ENCODE data around the gene IDH3A. TPM values are rescaled to one million over a fixed set of nuclear protein-coding genes. Genes with fewer than 3 reads are reported as not detected.
"Not testable (repeated sequence)": the region's sequence is repeated elsewhere in the genome, so short reads cannot be mapped to it uniquely, and the experiment has no call there.

IDH3A gene
- total and polyA plus RNA-seq, 2 donors, result 24.8 to 39.4 TPM

- no peak for DNase-seq (ENCODE audit: extremely low spot score)
Measured at GRCh38 chr15:78140292-78140691, 8.9 kb upstream of the IDH3A start.

GRCh38 chr15:78142332-78142731, 6.8 kb upstream of the IDH3A start:
- no peak for DNase-seq (ENCODE audit: extremely low spot score)
- no peaks in the 10 kb centered on the region for H3K4me1 ChIP-seq (ENCODE audit: insufficient read depth)
- H3K27ac ChIP-seq (ENCODE audit: low read depth), result no peak overlapping the region
- H3K4me3 ChIP-seq (ENCODE audit: low read depth, low read length), result no peak overlapping the region
- H3K36me3 ChIP-seq (ENCODE audit: insufficient read depth), result no peaks in the 10 kb centered on the region
- 92% methylated on average over 3 of the region's 3 CpGs for WGBS

More at GRCh38 chr15:78140292-78140691, 8.9 kb upstream of the IDH3A start:
- Histone ChIP-seq H3K36me3 (ENCODE audit: insufficient read depth) (no peaks in the 10 kb centered on the region), H3K27ac (ENCODE audit: low read depth) (no peak overlapping the region), H3K4me3 (ENCODE audit: low read depth, low read length) (no peak overlapping the region), H3K4me1 (ENCODE audit: insufficient read depth) (no peaks in the 10 kb centered on the region)

GRCh38 chr15:78146425-78147154, 2.6 kb upstream of the IDH3A start:
- 84% methylated on average over 4 of the region's 4 CpGs for WGBS
- no peak overlapping the region for H3K27ac ChIP-seq (ENCODE audit: low read depth)
- no peaks in the 10 kb centered on the region for H3K36me3 ChIP-seq (ENCODE audit: insufficient read depth)
- no peaks in the 10 kb centered on the region for H3K4me1 ChIP-seq (ENCODE audit: insufficient read depth)
- DNase-seq (ENCODE audit: extremely low spot score), result no peak
- no peak overlapping the region for H3K4me3 ChIP-seq (ENCODE audit: low read depth, low read length)

- Histone ChIP-seq H3K27ac (ENCODE audit: low read depth) (no peak overlapping the region), H3K4me3 (ENCODE audit: low read depth, low read length) (no peak overlapping the region), H3K4me1 (ENCODE audit: insufficient read depth) (no peaks in the 10 kb centered on the region), H3K36me3 (ENCODE audit: insufficient read depth) (no peaks in the 10 kb centered on the region)
- no peak for DNase-seq (ENCODE audit: extremely low spot score)
- 79% methylated on average over 6 of the region's 6 CpGs for WGBS
Measured at GRCh38 chr15:78147566-78147965, 1.6 kb upstream of the IDH3A start.

GRCh38 chr15:78148392-78149067, 632 bp upstream of the IDH3A start:
- peak overlapping the region; percentile 36 for H3K4me3 ChIP-seq (ENCODE audit: low read depth, low read length)
- no peak overlapping the region for H3K27ac ChIP-seq (ENCODE audit: low read depth)
- no peak for DNase-seq (ENCODE audit: extremely low spot score)
- no peaks in the 10 kb centered on the region for H3K4me1 ChIP-seq (ENCODE audit: insufficient read depth)
- WGBS, result 12% methylated on average over 14 of the region's 14 CpGs
- H3K36me3 ChIP-seq (ENCODE audit: insufficient read depth), result no peaks in the 10 kb centered on the region

GRCh38 chr15:78149805-78150751, 916 bp downstream of the IDH3A start:
- Histone ChIP-seq H3K4me3 (ENCODE audit: low read depth, low read length) (peak overlapping the region; percentile 81), H3K27ac (ENCODE audit: low read depth) (no peak overlapping the region), H3K36me3 (ENCODE audit: insufficient read depth) (no peaks in the 10 kb centered on the region), H3K4me1 (ENCODE audit: insufficient read depth) (no peaks in the 10 kb centered on the region)
- 12% methylated on average over 20 of the region's 20 CpGs for WGBS
- DNase-seq (ENCODE audit: extremely low spot score), result no peak

- DNase-seq (ENCODE audit: extremely low spot score); H3K4me3 ChIP-seq (ENCODE audit: low read depth, low read length); H3K27ac ChIP-seq (ENCODE audit: low read depth); H3K4me1 ChIP-seq (ENCODE audit: insufficient read depth); H3K36me3 ChIP-seq (ENCODE audit: insufficient read depth): not testable (repeated sequence)
- 96% methylated on average over 8 of the region's 8 CpGs for WGBS
Measured at GRCh38 chr15:78151075-78151474, 1.9 kb downstream of the IDH3A start.

- H3K36me3 ChIP-seq (ENCODE audit: insufficient read depth), result peaks cover under 1% of the 10 kb centered on the region
- 70% methylated on average over 3 of the region's 3 CpGs for WGBS
- DNase-seq (ENCODE audit: extremely low spot score), result no peak
- H3K4me3 ChIP-seq (ENCODE audit: low read depth, low read length), result no peak overlapping the region
- H3K4me1 ChIP-seq (ENCODE audit: insufficient read depth), result no peaks in the 10 kb centered on the region
- H3K27ac ChIP-seq (ENCODE audit: low read depth), result no peak overlapping the region
Measured at GRCh38 chr15:78154955-78155354, 5.8 kb downstream of the IDH3A start.

- H3K4me3 ChIP-seq (ENCODE audit: low read depth, low read length), result no peak overlapping the region
- no peaks in the 10 kb centered on the region for H3K4me1 ChIP-seq (ENCODE audit: insufficient read depth)
- peaks cover 2% of the 10 kb centered on the region for H3K36me3 ChIP-seq (ENCODE audit: insufficient read depth)
- WGBS, result 68% methylated on average over 4 of the region's 4 CpGs
- no peak for DNase-seq (ENCODE audit: extremely low spot score)
- H3K27ac ChIP-seq (ENCODE audit: low read depth), result no peak overlapping the region
Measured at GRCh38 chr15:78155355-78155939, 6.3 kb downstream of the IDH3A start.

- Histone ChIP-seq H3K4me1 (ENCODE audit: insufficient read depth) (no peaks in the 10 kb centered on the region), H3K27ac (ENCODE audit: low read depth) (no peak overlapping the region), H3K36me3 (ENCODE audit: insufficient read depth) (peaks cover 3% of the 10 kb centered on the region), H3K4me3 (ENCODE audit: low read depth, low read length) (no peak overlapping the region)
- no peak for DNase-seq (ENCODE audit: extremely low spot score)
- 66% methylated on average over 1 of the region's 1 CpG for WGBS
Measured at GRCh38 chr15:78156653-78157052, 7.5 kb downstream of the IDH3A start.

GRCh38 chr15:78157203-78157602, 8.0 kb downstream of the IDH3A start:
- no peaks in the 10 kb centered on the region for H3K4me1 ChIP-seq (ENCODE audit: insufficient read depth)
- H3K27ac ChIP-seq (ENCODE audit: low read depth), result no peak overlapping the region
- DNase-seq (ENCODE audit: extremely low spot score), result no peak
- H3K36me3 ChIP-seq (ENCODE audit: insufficient read depth), result peaks cover 3% of the 10 kb centered on the region
- H3K4me3 ChIP-seq (ENCODE audit: low read depth, low read length), result no peak overlapping the region
- WGBS, result 44% methylated on average over 2 of the region's 2 CpGs

GRCh38 chr15:78159395-78159794, 10.2 kb downstream of the IDH3A start:
- WGBS, result 97% methylated on average over 3 of the region's 3 CpGs
- Histone ChIP-seq H3K4me1 (ENCODE audit: insufficient read depth) (no peaks in the 10 kb centered on the region), H3K36me3 (ENCODE audit: insufficient read depth) (peaks cover 3% of the 10 kb centered on the region), H3K4me3 (ENCODE audit: low read depth, low read length) (no peak overlapping the region), H3K27ac (ENCODE audit: low read depth) (no peak overlapping the region)
- no peak for DNase-seq (ENCODE audit: extremely low spot score)

GRCh38 chr15:78162038-78162437, 12.9 kb downstream of the IDH3A start:
- H3K36me3 ChIP-seq (ENCODE audit: insufficient read depth), result peaks cover 7% of the 10 kb centered on the region
- H3K4me1 ChIP-seq (ENCODE audit: insufficient read depth), result no peaks in the 10 kb centered on the region
- H3K27ac ChIP-seq (ENCODE audit: low read depth), result no peak overlapping the region
- WGBS, result 93% methylated on average over 13 of the region's 13 CpGs
- no peak overlapping the region for H3K4me3 ChIP-seq (ENCODE audit: low read depth, low read length)
- no peak for DNase-seq (ENCODE audit: extremely low spot score)

Measured in urinary bladder (tissue), 4 donors.